Mesangial cell (primary cell): Measurements from ENCODE around the gene MAP2K1. TPM values are rescaled to one million over a fixed set of nuclear protein-coding genes. Genes with fewer than 3 reads are reported as not detected.

Experiments
- total RNA-seq: library from RNA; depleted of rRNA; stranded (reverse); fragments of >200 nt; gene quantifications from 2 replicates; pipeline ENCODE4 v1.2.3, GENCODE V29; 2015

MAP2K1 gene
- 26.1 and 42.0 TPM in 2 replicates for total RNA-seq

DNA sequence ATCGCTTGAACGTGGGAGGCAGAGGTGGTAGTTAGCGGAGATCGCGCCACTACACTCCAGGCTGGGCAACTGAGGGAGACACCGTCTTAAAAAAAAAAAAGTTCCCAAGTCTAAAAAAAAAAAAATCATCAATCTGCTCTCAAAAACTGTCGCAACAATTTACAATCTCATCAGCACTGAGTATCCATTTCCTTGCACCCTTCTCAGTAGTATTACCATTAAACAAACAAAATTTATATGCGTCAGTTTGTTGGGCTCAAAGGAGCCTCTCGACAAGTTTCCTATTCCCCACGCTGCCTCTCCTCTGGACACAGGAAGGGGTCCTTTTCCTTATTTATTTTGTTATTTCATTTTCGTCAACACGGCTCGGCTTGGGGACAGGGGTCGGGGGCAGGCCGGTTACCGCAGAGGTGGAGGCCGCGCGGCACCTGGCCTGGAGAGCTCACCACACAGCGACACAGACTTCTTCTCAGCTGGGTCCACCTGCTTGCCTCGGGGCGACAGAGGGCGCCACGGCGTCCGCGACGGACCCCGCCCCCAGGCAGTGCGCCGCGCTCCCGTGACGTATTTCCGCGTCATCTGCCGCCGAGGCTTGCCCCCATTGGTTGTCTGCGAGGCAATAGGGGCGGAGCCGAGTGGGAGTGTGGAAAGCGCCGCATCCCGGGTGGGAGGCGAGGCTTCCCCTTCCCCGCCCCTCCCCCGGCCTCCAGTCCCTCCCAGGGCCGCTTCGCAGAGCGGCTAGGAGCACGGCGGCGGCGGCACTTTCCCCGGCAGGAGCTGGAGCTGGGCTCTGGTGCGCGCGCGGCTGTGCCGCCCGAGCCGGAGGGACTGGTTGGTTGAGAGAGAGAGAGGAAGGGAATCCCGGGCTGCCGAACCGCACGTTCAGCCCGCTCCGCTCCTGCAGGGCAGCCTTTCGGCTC is at the start of gene MAP2K1:
Gene MAP2K1 (plus strand): TSS at position 709 of the 920 bp plus-strand sequence. CDS start 436 bp downstream, outside the sequence.

DNA sequence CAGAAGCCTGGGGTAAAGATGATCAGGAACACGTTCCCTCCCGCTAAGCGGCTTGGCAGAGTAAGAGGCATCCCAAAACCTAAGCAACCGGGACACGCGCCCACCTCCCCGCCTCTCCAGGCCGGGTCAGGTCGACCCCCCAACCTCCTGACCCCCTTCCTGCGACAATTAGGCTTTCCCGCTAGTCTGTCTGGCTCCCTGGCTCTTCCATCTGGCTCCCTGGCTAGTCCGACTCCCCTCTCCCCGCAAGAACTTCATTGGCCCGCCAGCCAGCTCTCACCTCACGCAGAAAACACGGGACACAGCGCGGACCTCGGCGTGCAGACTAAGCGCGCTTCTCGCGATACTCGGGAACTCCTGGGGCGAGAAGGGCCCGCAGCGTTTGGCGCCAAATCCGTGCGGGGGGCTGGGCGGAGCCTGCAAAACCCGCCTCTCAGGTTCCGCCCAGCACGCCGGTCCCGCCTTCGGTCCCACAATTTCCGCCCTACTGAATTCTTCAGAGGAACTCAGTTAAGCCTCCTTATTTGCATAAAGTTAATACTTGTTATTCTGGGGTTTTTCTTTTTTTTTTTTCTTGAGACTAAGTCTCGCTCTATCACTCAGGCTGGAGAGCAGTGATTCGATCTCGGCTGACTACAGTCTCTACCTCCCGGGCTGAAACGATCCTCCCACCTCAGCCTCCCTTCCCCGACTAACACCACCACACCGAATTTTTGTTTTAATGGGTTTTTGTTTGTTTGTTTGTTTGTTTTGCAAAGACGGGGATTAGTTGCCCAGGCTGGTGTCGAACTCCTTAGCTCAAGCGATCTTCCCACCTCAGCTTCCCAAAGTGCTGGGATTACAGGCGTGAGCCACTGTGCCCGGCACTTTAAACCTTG is 30.1 kb upstream of the MAP2K1 start, which contains the start of gene TIPIN:
Gene TIPIN (minus strand): TSS at position 327 of the 878 bp plus-strand sequence. CDS start 3,738 bp downstream, outside the sequence.

DNA sequence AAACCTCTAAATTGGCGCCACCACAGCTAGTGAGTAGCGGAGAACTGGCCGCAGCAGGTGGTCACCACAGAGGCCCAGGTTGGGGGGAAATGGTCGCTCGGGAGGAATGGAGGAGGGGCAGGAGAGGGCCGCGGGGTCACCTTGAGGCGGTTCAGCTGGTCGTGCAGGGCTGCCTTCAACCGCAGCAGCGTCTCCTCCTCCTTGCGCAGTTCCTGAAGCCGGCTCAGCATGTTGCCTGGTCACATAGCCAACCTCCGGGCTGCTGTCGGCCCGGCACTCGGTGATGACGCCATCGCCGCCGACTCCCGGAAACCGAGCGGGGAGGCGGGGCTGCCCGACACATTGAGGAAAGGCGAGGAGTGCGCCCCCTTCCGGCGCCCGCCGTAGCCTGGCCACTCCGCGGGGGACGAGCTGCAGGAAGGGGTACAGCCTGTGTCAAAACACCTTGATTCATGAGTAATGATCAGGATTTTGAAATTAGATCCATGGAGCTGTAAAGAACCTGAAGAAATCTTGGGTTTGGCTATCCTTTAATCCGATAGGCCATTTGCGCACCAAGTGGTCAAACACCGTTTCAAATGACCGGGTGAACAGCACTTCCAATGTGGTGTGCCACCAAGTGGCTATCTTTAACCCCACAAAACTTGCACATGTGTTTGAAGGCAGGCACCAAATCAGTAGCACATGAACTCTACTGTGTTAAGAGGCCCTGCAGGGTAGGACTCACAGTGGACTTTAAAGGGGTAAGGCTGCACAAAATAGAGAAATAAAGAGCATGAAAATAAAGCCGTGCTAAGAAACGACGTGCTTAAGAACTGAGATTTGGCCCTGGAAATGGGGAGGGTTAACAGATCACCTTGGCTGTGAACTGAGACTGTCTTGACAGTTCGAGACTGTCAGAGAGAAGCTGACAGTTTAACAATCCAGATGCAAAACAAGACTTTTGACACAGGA is 111.1 kb downstream of the MAP2K1 start, which contains the start of gene SNAPC5:
Gene SNAPC5 (minus strand): TSS at position 261 of the 954 bp plus-strand sequence. CDS start 31 bp downstream, at position 230.

DNA sequence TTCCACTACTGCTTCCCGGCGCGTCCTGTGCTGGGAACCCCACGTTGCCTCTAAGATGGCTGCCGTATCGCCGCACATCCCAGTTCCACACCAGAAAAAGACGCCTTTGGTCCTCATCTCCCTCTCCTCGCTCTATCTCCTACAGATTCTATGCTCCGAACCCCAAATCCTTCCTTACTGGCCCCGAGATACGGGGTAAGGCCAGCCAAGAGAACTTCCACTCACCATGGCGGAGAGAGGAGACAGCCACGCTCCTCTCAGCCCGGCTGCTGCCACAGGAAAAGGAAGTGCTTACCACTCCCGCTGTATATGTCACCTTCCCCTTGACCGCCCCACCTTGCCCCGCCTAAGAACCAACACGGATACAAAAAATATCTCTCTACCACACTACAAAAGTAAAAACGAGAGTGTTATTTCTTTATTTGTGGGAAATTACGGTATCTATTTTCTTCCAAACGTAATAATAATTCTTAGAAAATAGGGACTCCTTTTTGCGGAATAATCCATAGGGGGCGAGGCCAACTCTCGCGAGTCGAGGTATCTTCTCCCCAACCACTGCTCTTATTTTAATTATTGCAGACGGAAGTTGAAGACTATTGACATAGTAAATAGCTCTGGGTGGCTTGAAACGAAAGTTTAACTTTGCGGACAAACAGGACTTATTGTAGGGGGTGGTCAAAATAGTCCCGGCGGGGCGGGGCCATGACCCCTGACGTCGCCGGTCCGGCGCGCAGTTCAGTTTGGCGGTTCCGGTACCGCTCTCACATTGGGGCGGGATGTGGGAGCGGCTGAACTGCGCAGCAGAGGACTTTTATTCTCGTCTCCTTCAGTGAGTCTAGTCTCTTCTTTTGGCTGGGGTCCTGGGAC is 118.1 kb downstream of the MAP2K1 start, which contains the start of the genes RPL4 and ZWILCH:
Gene RPL4 (minus strand): TSS at position 293 of the 867 bp plus-strand sequence. CDS start 65 bp downstream, at position 228.
Gene ZWILCH (plus strand): TSS at position 764 of the 867 bp plus-strand sequence. CDS start 13 bp downstream, at position 777.

Other genes with a start within 250 kb of the MAP2K1 start
- 0.16 and 0.38 TPM in 2 replicates for gene MEGF11, start 133.2 kb upstream of the MAP2K1 start, total RNA-seq
- 9.0 and 13.9 TPM in 2 replicates for gene DIS3L, start 93.3 kb upstream of the MAP2K1 start, total RNA-seq
- 3.0 and 8.0 TPM in 2 replicates for gene TIPIN, start 30.2 kb upstream of the MAP2K1 start, total RNA-seq
- gene SNAPC5, start 110.8 kb downstream of the MAP2K1 start, total RNA-seq = 22.3 and 22.8 TPM in 2 replicates
- 6,003 and 6,582 TPM in 2 replicates for gene RPL4, start 117.9 kb downstream of the MAP2K1 start, total RNA-seq
- gene ZWILCH, start 118.4 kb downstream of the MAP2K1 start, total RNA-seq = 5.6 and 22.0 TPM in 2 replicates
- gene LCTL, start 179.1 kb downstream of the MAP2K1 start, total RNA-seq = 0.25 and 0.49 TPM in 2 replicates